ENCODE data around the gene RPS15A. TPM values are rescaled to one million over a fixed set of nuclear protein-coding genes. Genes with fewer than 3 reads are reported as not detected.
"Not testable (repeated sequence)": the region's sequence is repeated elsewhere in the genome, so short reads cannot be mapped to it uniquely, and the experiment has no call there.

RPS15A gene
- total RNA-seq, 1 donor from 2014 or later: 3,996 TPM

DNA sequence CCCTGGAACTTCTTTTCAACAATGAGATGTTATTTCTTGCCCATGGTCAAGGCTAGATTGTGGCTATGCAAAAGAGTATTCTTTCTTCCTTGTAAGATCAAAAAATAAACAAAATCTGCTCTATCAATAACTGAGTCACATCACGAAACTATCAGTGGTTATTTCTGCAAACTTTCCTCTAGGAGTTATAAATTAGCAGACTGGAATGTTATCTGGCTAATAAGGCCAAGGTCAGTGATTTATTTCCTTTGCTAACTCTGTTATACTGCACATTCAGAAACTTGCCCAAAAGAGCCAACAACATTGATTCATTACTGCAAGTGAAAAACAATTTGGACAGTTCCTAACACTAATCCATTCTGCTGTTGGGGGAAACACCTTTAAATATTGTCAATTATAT, 6.2 kb upstream of the RPS15A start:
- DNase-seq: peak; percentile 34

DNA sequence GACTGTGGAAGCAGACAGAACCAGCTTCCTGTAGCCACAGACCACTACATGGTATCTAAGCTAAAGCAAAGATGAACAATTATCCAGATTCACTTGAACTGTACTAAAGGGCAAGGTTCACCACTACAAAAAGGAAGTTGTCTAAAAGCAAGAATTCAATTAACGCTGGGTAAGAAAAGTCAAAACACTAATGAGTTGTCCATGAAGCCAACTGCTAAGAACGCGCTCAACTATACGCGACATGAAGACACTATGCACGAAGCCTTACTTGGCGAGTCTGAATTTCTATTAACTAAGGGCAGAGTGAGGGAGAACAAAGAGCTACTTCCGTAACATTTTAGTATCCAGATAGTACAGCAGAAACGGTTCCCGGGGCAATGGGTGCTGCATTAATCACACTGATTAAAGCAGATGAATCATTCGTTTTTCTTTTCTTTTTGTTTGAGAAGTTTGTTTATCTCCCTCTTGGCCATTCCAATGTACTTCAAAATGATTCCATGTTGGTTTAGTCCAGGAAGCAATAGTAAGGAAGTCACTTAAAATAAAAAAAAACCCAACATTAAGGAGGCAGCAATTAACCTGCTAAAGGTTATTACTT, 2.8 kb upstream of the RPS15A start:
- peak; percentile 50 for DNase-seq

DNA sequence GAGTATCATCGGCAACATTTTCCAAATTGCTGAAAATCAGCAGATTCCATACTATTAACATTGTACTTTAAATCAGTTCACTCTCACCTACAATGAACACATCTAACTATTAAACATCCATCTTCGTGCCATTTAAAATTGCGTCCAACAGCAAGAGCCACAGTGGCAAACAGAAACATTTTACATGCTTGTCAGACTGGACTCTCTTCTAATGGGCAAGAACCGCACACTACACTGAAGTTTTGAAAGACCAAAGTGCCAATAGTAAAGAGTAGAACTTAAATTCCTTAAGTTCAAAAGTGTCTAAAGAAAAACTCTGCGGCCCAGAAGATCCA, 652 bp downstream of the RPS15A start:
- no peak for DNase-seq

DNA sequence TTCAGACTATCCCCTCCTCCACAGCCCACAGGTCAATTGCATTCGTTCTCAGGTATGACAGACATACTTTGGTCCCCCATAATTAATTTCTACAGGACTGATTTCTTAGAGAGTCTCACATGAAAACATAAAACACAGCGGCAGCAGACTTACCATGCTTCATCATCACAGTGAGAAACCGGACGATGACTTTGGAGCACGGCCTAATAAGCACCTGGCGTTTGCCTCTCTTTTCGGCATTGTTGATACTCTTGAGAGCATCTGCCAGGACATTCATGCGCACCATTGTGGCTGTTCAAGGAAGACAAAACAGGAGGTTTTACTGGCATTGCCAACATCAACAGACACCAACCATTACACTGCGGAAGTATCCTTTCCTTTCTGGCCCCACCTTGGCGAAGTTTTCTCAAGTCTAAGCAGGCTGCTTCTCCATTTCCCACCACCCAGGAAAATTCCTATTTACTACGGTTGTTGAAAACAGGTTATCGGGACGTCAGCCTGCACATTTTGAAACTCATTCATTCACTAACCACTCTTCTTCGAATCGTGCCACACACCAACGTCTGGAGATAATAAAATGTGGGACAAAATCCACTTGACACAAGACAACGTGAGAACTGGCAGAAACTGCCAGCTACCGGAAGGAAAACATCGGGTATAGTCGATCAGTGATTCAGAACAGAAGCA, 1.2 kb downstream of the RPS15A start:
- peak; percentile 58 for DNase-seq

DNA sequence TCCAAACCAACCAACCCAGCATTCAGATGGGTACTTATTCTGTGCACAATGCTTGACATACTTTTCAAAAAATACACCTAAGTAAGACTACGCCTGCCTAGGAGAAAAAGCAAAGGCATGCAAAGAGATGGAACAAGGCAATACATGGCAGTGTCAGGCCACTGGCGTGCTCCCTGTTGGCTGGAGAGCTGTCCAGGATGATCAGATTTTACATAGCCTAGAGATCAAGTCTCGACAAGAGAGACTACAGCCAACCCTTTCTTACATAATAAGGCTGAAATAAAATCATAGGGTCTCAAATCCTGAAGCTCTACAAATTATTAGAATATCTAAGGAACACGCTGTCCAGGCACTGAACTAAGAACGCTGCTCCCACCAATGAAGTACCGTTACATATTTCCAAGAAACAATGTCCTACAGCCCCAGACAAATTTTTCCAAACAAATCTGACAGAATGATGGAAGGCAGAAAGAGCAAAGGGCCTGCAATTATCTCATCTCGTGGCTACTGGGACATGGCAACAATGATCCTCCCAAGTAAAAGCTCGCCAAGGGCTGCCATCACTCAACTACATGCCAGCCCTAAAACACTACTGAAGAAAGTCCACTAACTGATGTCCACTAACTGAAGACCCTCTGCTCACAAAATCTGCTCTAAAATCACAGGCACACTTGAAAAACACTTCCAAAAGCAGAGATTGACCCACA, 5.1 kb downstream of the RPS15A start:
- DNase-seq: no peak

DNA sequence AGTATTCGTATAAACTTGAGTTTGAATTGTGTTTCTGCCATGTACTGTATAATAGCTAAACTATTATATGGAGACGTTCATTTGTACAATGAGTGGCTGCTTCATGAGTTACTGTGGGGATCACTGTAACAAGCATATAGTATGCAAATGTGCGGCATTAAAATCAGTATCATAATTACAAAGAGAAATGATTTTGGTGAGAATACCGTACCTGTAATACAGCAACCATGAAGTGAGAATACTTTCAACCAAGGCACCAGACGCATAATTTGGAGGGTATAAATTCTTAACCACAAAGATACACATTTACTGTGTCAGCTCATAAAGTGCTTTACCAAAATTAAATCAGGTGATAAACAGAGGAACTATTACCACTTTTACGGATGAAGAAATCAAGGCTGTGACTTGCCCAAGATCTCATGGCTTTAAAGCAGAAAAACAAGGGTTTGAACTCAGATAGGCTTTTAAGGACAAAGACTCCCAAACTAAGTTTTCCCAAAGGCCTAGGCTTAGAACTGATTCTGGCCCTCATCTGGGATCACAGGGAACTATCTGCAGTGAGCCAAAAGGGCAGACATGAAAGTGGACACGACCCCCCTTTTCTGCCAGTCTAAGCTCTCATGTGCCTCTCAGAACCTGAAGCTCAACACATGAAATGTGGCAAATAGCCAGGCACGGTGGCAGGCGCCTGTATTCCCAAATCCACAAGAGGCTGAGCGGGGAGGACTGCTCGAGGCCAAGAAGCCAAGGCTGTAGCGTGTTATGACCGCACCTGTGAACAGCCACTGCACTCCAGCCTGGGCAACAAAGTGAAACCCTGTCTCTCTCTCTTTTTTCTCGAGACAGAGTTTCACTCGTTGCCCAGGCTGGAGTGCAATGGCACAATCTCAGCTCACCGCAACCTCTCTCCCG, 6.4 kb downstream of the RPS15A start:
- no peak for DNase-seq

DNA sequence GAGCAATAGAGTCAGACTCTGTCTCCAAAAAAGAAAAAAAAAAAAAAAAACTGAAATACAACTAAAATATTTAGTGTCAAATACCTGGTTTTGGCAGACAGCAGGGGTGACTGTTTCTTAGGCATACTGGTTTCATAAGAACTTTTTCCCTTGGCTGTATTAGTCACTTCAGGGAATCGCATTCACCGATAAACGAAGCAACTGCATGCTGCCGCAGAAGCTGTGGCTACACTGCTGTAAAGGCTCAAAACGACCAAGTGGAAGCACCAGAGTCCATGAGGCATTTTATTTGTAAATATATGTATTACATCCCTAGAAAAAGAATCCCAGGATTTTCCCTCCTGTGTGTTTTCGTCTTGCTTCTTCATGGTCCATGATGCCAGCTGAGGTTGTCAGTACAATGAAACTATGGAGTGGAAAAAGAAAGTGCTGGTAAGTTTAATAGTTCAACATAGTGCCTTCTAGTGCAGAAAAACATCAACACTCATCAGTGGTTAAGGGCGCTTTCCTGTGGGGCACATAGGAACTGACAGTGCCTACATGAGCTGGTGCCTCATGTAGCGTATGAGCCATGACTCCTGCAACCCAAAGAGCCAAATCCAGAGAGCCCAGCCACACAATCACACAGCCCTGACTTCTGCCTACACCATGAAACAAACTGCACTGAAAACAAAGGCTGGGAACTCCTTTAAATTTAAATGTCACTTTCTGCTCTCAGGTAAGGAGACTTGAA, 7.3 kb downstream of the RPS15A start:
- no peak for DNase-seq

DNA sequence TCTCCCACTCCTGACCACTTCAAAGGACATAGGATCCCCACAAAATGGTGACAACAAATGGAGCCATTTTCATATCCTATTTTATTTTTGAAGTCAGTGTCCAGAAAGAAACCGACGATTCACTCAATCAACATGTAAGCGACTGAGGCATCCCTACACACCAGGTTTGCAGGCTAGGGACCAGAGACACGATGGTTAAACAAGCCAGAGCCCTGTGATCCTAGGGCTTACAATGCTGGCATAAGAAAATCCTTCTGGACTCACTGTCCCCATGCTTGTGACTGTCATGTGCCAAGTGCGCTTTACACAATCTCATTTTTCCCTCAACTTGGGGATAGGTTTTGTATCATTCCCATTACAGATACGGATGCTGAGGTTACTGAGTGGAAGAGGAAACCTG, 8.9 kb downstream of the RPS15A start:
- DNase-seq: not testable (repeated sequence)

DNA sequence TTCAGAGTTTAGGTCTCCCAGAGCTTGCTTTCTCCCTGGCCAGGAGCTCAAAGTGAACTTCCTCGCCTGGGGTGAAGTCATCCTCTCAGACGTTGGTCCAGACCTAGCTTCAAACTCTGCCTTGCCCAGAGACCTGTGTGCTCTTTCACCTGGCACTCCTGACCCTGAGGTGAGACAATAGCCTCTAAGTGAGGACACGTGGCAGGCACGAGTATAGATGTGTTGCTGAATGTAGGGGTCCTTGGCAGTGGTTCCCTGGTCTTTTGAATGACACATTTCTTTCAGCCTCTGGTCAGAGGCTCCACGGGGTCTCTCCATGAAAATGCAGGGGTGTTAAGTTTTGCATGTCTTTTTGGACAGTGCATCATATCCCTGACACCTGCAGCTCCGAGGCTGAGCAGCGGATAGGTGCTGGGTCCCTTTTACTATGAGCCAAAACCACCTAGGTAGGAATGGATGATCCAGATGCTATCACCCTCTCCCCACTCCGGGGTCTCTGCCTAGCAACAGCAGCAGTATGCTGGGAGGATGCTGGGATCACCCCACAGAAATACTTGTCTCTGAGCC, 9.6 kb downstream of the RPS15A start:
- DNase-seq: not testable (repeated sequence)

DNA sequence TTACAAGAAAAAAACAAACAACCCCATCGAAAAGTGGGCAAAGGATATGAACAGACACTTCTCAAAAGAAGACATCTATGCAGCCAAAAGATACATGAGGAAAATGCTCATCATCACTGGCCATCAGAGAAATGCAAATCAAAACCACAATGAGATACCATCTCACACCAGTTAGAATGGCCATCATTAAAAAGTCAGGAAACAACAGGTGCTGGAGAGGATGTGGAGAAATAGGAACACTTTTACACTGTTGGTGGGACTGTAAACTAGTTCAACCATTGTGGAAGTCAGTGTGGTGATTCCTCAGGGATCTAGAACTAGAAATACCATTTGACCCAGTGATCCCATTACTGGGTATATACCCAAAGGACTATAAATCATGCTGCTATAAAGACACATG, 12.5 kb downstream of the RPS15A start:
- not testable (repeated sequence) for DNase-seq

DNA sequence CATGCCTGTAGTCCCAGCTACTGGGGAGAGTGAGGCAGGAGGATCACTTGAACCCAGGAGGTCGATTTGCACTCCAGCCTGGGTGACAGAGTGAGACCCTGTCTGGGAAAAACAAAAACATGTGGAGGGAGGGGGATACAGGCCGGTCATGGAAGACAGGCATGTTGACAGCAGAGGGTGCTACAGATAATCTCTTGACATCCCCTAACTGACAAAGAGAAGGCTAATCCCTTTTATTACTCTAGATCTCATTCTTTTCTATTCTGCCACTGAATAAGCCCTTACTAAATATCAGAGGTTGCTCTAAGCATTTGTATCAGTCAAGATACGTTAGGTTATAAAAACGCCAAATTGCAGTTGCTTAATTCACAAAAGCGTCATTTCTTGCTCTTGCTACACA, 13.8 kb downstream of the RPS15A start:
- DNase-seq: not testable (repeated sequence)

DNA sequence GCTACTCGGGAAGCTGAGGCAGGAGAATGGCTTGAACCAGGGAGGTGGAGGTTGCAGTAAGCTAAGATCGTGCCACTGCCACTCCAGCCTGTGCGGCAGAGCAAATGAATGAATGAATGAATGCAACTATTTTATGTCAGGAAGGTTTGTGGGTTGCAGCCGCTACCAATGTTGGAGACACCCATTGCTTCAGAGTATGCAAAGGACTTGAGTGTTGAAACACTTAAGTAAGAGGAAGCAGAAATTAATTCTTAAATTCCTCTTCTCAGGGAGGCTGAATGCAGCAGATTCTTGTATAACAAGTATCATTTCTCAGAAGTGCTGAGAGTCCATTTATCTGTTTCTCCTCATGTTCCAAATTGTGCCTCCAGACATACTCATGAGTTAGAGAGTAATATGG, 15.5 kb downstream of the RPS15A start:
- not testable (repeated sequence) for DNase-seq

DNA sequence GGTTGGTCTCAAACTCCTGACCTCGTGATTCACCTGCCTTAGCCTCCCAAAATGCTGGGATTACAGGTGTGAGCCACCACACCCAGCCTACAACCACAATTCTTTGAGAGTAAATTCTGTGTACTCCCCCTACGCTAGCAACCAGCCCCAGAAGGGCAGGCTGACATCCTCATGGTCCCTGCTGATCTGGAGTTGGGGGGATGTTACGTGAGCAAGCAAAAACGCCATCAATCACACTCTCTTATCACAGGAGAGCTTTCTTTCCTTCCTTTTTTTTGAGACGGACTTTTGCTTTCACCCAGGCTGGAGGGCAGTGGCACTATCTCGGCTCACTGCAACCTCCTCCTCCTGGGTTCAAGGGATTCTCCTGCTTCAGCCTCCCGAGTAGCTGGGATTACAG, 18.0 kb downstream of the RPS15A start:
- DNase-seq: not testable (repeated sequence)

DNA sequence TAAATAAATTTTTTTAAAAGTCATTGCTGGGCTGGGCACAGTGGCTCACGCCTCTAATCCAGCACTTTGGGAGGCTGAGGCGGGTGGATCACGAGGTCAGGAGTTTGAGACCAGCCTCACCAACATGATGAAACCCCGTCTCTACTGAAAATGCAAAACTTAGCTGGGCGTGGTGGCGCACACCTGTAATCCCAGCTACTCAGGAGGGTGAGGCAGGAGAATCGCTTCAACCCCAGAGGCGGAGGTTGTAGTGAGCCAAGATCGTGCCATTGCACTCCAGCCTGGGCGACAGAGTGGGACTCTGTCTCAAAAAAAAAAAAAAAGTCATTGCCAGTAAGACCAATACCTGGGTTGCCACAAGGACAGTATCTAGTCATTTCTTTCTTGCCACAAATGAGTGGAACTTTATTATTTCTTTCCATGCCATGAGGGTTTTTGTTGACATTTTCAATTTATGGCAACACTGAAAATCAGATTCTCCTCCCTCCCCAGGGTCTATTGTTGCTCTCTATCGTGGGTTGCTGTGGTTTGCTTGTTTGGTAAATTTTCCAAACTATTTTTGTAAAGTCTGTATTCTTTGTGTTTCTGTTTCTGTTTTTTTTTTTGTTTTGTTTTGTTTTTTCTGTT, 19.7 kb downstream of the RPS15A start:
- not testable (repeated sequence) for DNase-seq

DNA sequence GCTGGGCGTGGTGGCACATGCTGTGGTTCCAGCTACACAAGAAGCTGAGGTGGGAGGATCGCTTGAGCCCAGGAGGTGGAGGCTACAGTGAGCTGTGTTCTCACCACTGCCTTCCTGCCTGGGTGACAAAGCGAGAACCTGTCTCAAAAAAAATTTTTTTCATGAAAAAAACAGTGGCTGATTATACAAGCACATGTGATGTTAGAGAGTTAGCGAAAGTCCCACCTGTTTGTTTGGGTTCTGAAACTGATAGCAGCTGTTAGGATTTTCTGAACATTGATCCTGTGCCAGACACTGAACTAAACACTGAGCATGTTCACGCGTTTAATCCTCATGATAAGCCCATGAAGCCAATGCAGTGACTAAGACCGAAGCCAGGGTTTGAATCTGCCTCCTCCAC, 22.9 kb downstream of the RPS15A start:
- DNase-seq: not testable (repeated sequence)

DNA sequence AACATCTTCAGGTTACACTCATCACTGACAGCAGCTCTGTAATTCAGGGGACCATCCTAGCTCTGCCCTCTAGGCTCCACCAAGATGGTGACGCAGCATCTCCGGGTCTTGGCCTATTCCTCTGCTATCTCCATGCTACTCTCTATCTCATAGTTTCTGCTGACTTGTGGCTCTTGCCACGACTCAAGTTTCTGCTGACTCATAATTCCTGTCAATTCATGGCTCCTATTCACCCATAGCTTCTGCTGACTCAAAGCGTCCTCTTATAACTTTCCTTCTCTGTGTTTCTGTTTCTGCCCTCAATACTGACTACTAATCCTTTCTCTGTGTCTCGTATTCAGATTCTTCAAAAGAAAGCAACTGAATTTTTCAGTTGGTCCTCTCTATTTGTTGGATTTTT, 27.4 kb downstream of the RPS15A start:
- DNase-seq: not testable (repeated sequence)

DNA sequence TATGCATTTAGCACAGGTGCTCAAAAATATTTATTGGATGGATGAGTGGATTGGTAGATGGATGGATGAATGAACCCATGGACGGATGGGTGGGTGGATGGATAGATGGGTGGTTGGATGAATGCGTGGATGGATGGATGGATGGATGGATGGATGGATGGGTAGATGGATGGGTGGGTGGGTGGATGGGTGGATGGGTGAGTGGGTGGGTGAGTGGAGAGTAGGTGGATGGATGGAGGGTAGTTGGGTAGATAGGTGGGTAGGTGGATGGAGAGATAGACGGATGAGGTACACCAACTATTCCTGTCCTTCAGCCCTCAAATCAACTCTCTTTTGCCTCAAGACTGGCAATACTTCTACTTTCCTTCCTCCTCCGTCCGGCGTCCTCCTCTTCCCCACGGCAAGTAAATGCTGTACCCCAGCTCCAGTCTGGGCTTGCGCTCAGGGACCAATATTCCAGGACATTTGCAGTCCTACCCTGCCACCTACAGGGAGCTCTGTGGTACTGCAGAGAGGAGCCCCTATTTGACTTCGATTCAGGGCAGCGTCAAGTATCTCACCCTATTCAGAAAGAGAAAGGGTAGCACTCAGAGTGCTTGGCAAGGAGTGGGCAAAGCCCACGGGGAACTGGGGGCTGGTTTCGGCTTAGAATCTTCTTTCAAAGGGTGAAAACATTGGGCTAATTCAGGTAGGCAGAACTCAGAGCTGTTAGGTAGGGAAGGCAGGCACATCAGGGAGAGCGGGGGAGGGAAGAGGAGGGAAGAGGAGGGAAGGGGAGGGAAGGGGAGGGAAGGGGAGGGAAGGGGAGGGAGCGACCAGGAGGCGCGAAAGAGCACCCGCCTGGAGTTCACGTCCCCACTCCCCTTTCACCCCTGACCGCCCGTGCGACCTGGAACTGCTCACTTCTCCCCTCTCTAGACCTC, 30.3 kb downstream of the RPS15A start:
- peak; percentile 16 for DNase-seq

DNA sequence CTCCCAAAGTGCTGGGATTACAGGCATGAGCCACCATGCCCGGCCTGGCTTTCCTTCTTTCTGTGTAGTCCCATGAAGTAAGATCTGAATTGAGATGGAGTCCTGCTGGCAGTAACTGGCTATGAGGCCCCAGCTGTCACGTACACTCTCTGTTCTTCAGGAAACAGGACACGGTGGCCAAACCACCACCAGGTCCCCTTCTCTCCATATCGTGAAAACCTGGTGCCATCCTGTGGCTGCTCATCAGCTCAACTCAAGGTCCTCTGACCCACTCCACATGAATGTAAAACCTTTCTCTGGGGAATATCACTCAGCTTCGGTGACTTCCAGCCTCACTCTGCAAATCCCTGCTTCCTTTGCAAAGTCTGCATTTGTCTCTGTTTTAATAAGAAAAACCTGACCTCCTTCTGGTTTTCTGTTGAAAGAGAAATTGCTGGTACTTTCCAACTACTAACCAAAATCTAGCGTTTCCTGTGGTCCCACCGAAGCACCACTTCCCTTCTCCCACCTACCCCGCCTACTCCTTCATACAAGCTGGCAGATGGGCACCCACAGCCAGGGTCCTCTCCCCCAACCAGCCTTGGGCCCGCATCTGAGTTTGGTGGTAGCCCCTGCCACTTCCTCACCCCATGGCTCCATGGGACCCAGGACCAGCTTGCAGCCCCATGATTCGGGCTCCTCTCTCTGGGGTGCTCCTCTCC, 32.0 kb downstream of the RPS15A start:
- not testable (repeated sequence) for DNase-seq

DNA sequence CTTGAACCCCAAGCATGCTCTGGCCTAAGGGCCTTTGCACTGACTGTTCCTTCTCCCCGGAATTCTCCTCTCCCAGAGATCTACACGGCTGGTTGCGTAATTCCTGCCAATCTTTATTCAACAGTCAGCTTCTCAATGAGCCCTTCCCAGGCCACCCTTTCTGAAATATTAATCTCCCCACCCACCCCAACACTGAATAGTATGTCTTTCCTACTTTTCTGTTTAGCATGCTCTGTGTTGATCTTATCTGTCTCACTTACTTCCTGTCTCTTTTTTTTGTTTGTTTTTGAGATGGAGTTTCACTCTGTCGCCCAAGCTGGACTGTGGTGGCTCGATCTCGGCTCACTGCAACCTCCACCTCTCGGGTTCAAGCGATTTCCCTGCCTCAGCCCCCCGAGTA, 33.5 kb downstream of the RPS15A start:
- not testable (repeated sequence) for DNase-seq

DNA sequence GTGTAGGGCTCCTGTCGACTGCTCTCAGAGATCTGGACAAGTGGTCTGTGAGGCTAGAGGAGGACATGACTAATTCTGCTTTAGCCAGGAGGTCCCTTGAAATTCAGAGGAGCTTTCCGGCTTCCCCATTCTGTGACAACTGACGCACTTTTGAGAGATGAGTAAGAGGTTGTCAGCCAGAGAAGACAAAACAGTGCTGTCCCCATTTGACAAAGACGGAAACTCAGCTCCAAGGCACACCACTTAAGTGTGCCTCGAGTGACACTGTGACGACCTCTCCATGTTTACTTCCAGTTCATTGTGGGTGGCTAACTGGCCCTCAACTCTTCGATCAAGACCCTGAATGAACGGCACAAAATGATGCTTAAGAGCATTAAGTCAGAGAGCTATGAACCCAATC, 47.3 kb downstream of the RPS15A start:
- DNase-seq: not testable (repeated sequence)

Measured in dermis blood vessel endothelial cell (primary cell).